Activated CD4-positive, alpha-beta memory T cell treated with anti-CD3 and anti-CD28 coated beads for 36 hours (primary cell): ENCODE results near the gene GIT1. TPM values are rescaled to one million over a fixed set of nuclear protein-coding genes. Genes with fewer than 3 reads are reported as not detected.

Source experiments
- CTCF ChIA-PET: fragments of 350-600 bp; sonication (Branson Sonifier 250); formaldehyde crosslinking; loops from one replicate; lab custom pipeline; 2021; ENCODE audit warnings: antibody characterized with exemption, inconsistent platforms; lab: Charles Lee
- POLR2A ChIA-PET: fragments of 350-600 bp; sonication (Branson Sonifier 250); formaldehyde crosslinking; loops from one replicate; lab custom pipeline; 2021; ENCODE audit warnings: antibody characterized with exemption; lab: Charles Lee
- DNase-seq: peaks from one replicate; pipeline ENCODE4 v3.0.0-alpha.2; 2020
- H3K27ac Mint-ChIP-seq: one replicate; pipeline ENCODE4 v1.8.0; 2021; ENCODE audit warnings: mixed read lengths
- H3K27me3 Mint-ChIP-seq: one replicate; pipeline ENCODE4 v1.8.0; 2021; ENCODE audit warnings: mixed read lengths
- H3K36me3 Mint-ChIP-seq: one replicate; pipeline ENCODE4 v1.8.0; 2021; ENCODE audit warnings: mixed read lengths
- H3K4me1 Mint-ChIP-seq: one replicate; pipeline ENCODE4 v1.8.0; 2021; ENCODE audit warnings: low read depth, mixed read lengths
- H3K4me3 Mint-ChIP-seq: one replicate; pipeline ENCODE4 v1.8.0; 2021; ENCODE audit warnings: mild to moderate bottlenecking, mixed read lengths
- H3K9me3 Mint-ChIP-seq: one replicate; pipeline ENCODE4 v1.8.0; 2021; ENCODE audit warnings: mixed read lengths
- intact Hi-C: fragments of 100-400 bp; cut with micrococcal nuclease; formaldehyde crosslinking; loops from one replicate; pipeline ENCODE4 v1.15.1; 2023
- total RNA-seq, 2 experiments: library from RNA; stranded (reverse); gene quantifications; one replicate each; pipeline ENCODE4 v1.2.3, GENCODE V29; 2021

The GIT1 gene
- total RNA-seq, 2 experiments from 2014 or later: 51.3 to 54.4 TPM

GRCh38 chr17:29615492-29616299 lies 26.2 kb upstream of the GIT1 start:
- DNase-seq: peak; percentile 89
- Mint-ChIP-seq H3K27ac (no peak overlapping the region), H3K36me3 (no peaks in the 10 kb centered on the region), H3K9me3 (no peaks in the 10 kb centered on the region), H3K4me1 (peaks cover 43% of the 10 kb centered on the region), H3K27me3 (peaks cover 1% of the 10 kb centered on the region), H3K4me3 (peak overlapping the region; percentile 77)
- POLR2A ChIA-PET: interaction anchor here (0.8 to 4.8 kb wide), 8 partner anchors 22 to 315 kb away, joined by 3 to 30 read pairs (median 4); partner anchors contain the start of genes ABHD15, ANKRD13B, GIT1 and SSH2
- CTCF ChIA-PET: interaction anchor here (0.6 to 6.9 kb wide), 22 partner anchors 8 to 315 kb away, joined by 3 to 159 read pairs (median 6); partner anchors contain the start of genes ABHD15, ANKRD13B, GIT1 and SSH2
- intact Hi-C loops: loop anchor here (1.0 to 5.0 kb wide), 6 partner anchors 9 to 323 kb away; partner anchors contain the start of genes NUFIP2 and TP53I13

- H3K4me3 Mint-ChIP-seq: peak overlapping the region; percentile 77
- no peak overlapping the region for H3K27ac Mint-ChIP-seq
These were observed 25.6 kb upstream of the GIT1 start for GRCh38 chr17:29615048-29615385.

GRCh38 chr17:29614349-29615047 lies 25.1 kb upstream of the GIT1 start:
- H3K9me3 Mint-ChIP-seq: no peaks in the 10 kb centered on the region
- peaks cover 41% of the 10 kb centered on the region for H3K4me1 Mint-ChIP-seq
- ChIA-PET POLR2A (interaction anchor here (1.5 kb wide), 1 partner anchor 23 kb away, joined by 5 read pairs; no protein-coding TSS in a partner anchor), CTCF (interaction anchor here (1.1 to 6.9 kb wide), 9 partner anchors 9 to 316 kb away, joined by 3 to 159 read pairs (median 11); partner anchors contain the start of genes ANKRD13B and SSH2)
- DNase-seq: no peak
- intact Hi-C loops: loop anchor here (1.0 to 5.0 kb wide), 4 partner anchors 10 to 322 kb away; partner anchors contain the start of genes NUFIP2 and TP53I13
- peak overlapping the region; percentile 77 for H3K4me3 Mint-ChIP-seq
- H3K27ac Mint-ChIP-seq: no peak overlapping the region
- H3K36me3 Mint-ChIP-seq: no peaks in the 10 kb centered on the region
- peaks cover 1% of the 10 kb centered on the region for H3K27me3 Mint-ChIP-seq

More at GRCh38 chr17:29615048-29615385, 25.6 kb upstream of the GIT1 start:
- peak; percentile 72 for DNase-seq
- Mint-ChIP-seq H3K27me3 (peaks cover 1% of the 10 kb centered on the region), H3K4me1 (peaks cover 41% of the 10 kb centered on the region), H3K9me3 (no peaks in the 10 kb centered on the region), H3K36me3 (no peaks in the 10 kb centered on the region)
- CTCF ChIA-PET: interaction anchor here (0.6 to 6.9 kb wide), 18 partner anchors 8 to 316 kb away, joined by 3 to 159 read pairs (median 5); partner anchors contain the start of genes ABHD15, ANKRD13B and SSH2
- intact Hi-C loops: loop anchor here (1.0 to 5.0 kb wide), 4 partner anchors 9 to 323 kb away; partner anchors contain the start of genes NUFIP2 and TP53I13
- POLR2A ChIA-PET: interaction anchor here (0.8 to 4.8 kb wide), 7 partner anchors 21 to 316 kb away, joined by 3 to 30 read pairs (median 4); partner anchors contain the start of genes ABHD15, ANKRD13B, GIT1 and SSH2

- Mint-ChIP-seq H3K4me1 (peaks cover 41% of the 10 kb centered on the region), H3K27ac (no peak overlapping the region), H3K27me3 (peaks cover 1% of the 10 kb centered on the region), H3K4me3 (no peak overlapping the region), H3K36me3 (no peaks in the 10 kb centered on the region), H3K9me3 (no peaks in the 10 kb centered on the region)
- intact Hi-C loops: loop anchor here (1.0 kb wide), 1 partner anchor 34 kb away; no protein-coding TSS in a partner anchor
- POLR2A ChIA-PET: interaction anchor here (0.6 to 0.7 kb wide), 2 partner anchors 21 to 148 kb away, joined by 3 read pairs; partner anchors contain the start of gene ANKRD13B
- no peak for DNase-seq
- CTCF ChIA-PET: interaction anchor here (0.9 to 6.9 kb wide), 15 partner anchors 9 to 317 kb away, joined by 3 to 159 read pairs (median 9); partner anchors contain the start of genes ABHD15, ANKRD13B, GIT1 and SSH2
These were observed 24.4 kb upstream of the GIT1 start for GRCh38 chr17:29613856-29614255.

- ChIA-PET CTCF (interaction anchor here (0.6 to 6.9 kb wide), 23 partner anchors 9 to 317 kb away, joined by 3 to 159 read pairs (median 5); partner anchors contain the start of genes ABHD15, ANKRD13B, CORO6 and GIT1), POLR2A (interaction anchor here (0.6 to 0.7 kb wide), 3 partner anchors 21 to 148 kb away, joined by 3 read pairs; partner anchors contain the start of gene ANKRD13B)
- Mint-ChIP-seq H3K4me1 (peaks cover 39% of the 10 kb centered on the region), H3K36me3 (no peaks in the 10 kb centered on the region), H3K27ac (no peak overlapping the region), H3K9me3 (no peaks in the 10 kb centered on the region), H3K4me3 (no peak overlapping the region), H3K27me3 (peaks cover 1% of the 10 kb centered on the region)
- peak; percentile 97 for DNase-seq
- intact Hi-C loops: loop anchor here (1.0 kb wide), 1 partner anchor 33 kb away; no protein-coding TSS in a partner anchor
These were observed 23.9 kb upstream of the GIT1 start for GRCh38 chr17:29613352-29613837.

GRCh38 chr17:29612404-29613280 lies 23.2 kb upstream of the GIT1 start:
- Mint-ChIP-seq H3K9me3 (no peaks in the 10 kb centered on the region), H3K27me3 (peaks cover 1% of the 10 kb centered on the region), H3K36me3 (no peaks in the 10 kb centered on the region), H3K4me3 (peak overlapping the region; percentile 29), H3K4me1 (peaks cover 37% of the 10 kb centered on the region), H3K27ac (no peak overlapping the region)
- no peak for DNase-seq
- ChIA-PET POLR2A (interaction anchor here (0.6 kb wide), 1 partner anchor 32 kb away, joined by 3 read pairs; no protein-coding TSS in a partner anchor), CTCF (interaction anchor here (0.6 to 6.9 kb wide), 25 partner anchors 8 to 318 kb away, joined by 3 to 159 read pairs (median 5); partner anchors contain the start of genes ABHD15, ANKRD13B, CORO6 and GIT1)
- intact Hi-C loops: loop anchor here (1.0 kb wide), 1 partner anchor 32 kb away; no protein-coding TSS in a partner anchor

GRCh38 chr17:29612094-29612403 lies 22.6 kb upstream of the GIT1 start:
- Mint-ChIP-seq H3K4me1 (peaks cover 32% of the 10 kb centered on the region), H3K36me3 (no peaks in the 10 kb centered on the region), H3K27ac (no peak overlapping the region), H3K27me3 (peaks cover 1% of the 10 kb centered on the region), H3K4me3 (no peak overlapping the region), H3K9me3 (no peaks in the 10 kb centered on the region)
- ChIA-PET CTCF (interaction anchor here (0.7 to 2.4 kb wide), 3 partner anchors 20 to 29 kb away, joined by 3 to 13 read pairs (median 12); partner anchors contain the start of genes ANKRD13B and GIT1), POLR2A (no interaction called here)
- DNase-seq: no peak
- intact Hi-C loops: no loop called here

- intact Hi-C loops: no loop called here
- DNase-seq: no peak
- Mint-ChIP-seq H3K9me3 (no peaks in the 10 kb centered on the region), H3K27me3 (peaks cover 1% of the 10 kb centered on the region), H3K27ac (no peak overlapping the region), H3K4me1 (peaks cover 26% of the 10 kb centered on the region), H3K4me3 (no peak overlapping the region), H3K36me3 (no peaks in the 10 kb centered on the region)
- CTCF ChIA-PET: interaction anchor here (0.6 to 2.4 kb wide), 4 partner anchors 20 to 1340 kb away, joined by 3 to 13 read pairs (median 8); partner anchors contain the start of genes ANKRD13B and GIT1
- POLR2A ChIA-PET: no interaction called here
These were observed 22.1 kb upstream of the GIT1 start for GRCh38 chr17:29611351-29612093.

- intact Hi-C loops: no loop called here
- H3K27me3 Mint-ChIP-seq: no peaks in the 10 kb centered on the region
- CTCF ChIA-PET: interaction anchor here (2.4 kb wide), 1 partner anchor 18 kb away, joined by 12 read pairs; the partner anchor contains the start of gene ANKRD13B
- no peaks in the 10 kb centered on the region for H3K9me3 Mint-ChIP-seq
- no peak for DNase-seq
- POLR2A ChIA-PET: no interaction called here
- no peaks in the 10 kb centered on the region for H3K36me3 Mint-ChIP-seq
- H3K4me1 Mint-ChIP-seq: peaks cover 16% of the 10 kb centered on the region
- H3K27ac Mint-ChIP-seq: no peak overlapping the region
- H3K4me3 Mint-ChIP-seq: no peak overlapping the region
These were observed 20.9 kb upstream of the GIT1 start for GRCh38 chr17:29610395-29610794.
